ENCODE results near the gene ASXL2. TPM values are rescaled to one million over a fixed set of nuclear protein-coding genes. Genes with fewer than 3 reads are reported as not detected.

The ASXL2 gene
- total RNA-seq, 6 donors from 2014 or later: 15.5 to 34.9 (median 25.6) TPM

DNA sequence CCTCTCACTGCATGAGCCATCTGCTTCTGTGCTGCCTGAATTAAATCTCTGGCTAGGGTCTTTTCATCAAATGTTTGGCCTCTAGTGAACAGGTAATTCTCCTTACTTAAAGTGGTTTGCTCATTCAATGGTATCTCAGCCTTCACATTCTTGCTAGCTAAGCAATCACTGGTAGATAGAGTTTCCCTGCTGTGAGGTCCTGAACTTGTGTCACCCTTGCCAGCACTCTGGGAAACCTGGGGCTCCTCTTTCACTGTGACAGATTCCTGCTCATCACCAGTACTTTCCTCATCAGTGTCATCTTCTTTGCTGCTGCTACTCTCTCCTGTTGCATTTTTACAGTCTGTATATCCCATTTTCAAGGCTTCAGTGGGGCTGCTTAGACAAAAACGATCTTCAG lies 135.8 kb downstream of the ASXL2 start:
- no peaks in the 10 kb centered on the region for H3K27me3 ChIP-seq
- no peak overlapping the region for H3K4me3 ChIP-seq
- no peaks in the 10 kb centered on the region for H3K4me1 ChIP-seq
- DNase-seq: no peak
- no peaks in the 10 kb centered on the region for H3K9me3 ChIP-seq
- 85 to 100% methylated on average over 1 of the region's 1 CpG for WGBS, 2 donors
- ATAC-seq (ENCODE audit: low FRiP score in 2 of 2): no peak
- no peak for TF ChIP-seq EP300 (IDR thresholded peaks at IDR 0.05)
- no peak for TF ChIP-seq POLR2A (IDR thresholded peaks at IDR 0.05)
- no peak for TF ChIP-seq POLR2AphosphoS5 (IDR thresholded peaks at IDR 0.05)
- TF ChIP-seq, protein P1, sequence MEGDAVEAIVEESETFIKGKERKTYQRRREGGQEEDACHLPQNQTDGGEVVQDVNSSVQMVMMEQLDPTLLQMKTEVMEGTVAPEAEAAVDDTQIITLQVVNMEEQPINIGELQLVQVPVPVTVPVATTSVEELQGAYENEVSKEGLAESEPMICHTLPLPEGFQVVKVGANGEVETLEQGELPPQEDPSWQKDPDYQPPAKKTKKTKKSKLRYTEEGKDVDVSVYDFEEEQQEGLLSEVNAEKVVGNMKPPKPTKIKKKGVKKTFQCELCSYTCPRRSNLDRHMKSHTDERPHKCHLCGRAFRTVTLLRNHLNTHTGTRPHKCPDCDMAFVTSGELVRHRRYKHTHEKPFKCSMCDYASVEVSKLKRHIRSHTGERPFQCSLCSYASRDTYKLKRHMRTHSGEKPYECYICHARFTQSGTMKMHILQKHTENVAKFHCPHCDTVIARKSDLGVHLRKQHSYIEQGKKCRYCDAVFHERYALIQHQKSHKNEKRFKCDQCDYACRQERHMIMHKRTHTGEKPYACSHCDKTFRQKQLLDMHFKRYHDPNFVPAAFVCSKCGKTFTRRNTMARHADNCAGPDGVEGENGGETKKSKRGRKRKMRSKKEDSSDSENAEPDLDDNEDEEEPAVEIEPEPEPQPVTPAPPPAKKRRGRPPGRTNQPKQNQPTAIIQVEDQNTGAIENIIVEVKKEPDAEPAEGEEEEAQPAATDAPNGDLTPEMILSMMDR (IDR thresholded peaks at IDR 0.05): no peak
- H3K36me3 ChIP-seq: peaks cover 12 to 38% (median 27%) of the 10 kb centered on the region in 4 donors
- no peak overlapping the region for H3K27ac ChIP-seq

DNA sequence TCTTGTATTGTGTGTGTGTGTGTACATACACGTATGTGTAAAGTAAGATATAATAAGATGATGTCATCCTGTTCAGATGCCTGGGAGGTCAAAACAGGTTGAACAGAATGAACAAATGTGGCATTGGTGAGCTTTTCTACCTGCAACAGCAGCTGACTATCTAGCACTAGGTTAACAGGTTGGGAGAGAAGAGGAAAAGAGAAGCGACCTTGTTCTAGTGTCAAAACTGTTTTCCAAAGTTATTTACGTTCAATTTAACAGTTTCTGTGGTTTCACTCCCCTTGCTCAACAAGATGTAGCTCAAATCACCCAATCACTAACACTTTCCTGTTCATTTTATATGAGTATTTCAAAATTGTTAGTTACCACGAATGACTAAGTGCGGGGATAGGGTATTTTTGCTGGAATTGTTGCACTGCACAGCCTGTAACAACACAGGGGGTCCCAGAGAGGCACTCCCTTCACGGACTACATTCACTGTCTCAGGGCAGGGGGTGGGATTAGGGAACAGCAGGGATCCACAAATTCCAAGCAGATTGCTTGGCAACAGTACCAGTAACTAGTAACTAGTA lies 137.4 kb downstream of the ASXL2 start:
- TF ChIP-seq POLR2A (IDR thresholded peaks at IDR 0.05) (no peak), POLR2AphosphoS5 (IDR thresholded peaks at IDR 0.05) (no peak), EP300 (IDR thresholded peaks at IDR 0.05) (no peak)
- TF ChIP-seq, protein P1 (IDR thresholded peaks at IDR 0.05): no peak
- no peaks in the 10 kb centered on the region for H3K4me1 ChIP-seq
- H3K27me3 ChIP-seq: no peaks in the 10 kb centered on the region
- WGBS, 2 donors: 64 to 72% methylated on average over 6 of the region's 6 CpGs
- ATAC-seq (ENCODE audit: low FRiP score in 2 of 2) (no peak), DNase-seq (no peak)
- H3K4me3 ChIP-seq: no peak overlapping the region
- H3K9me3 ChIP-seq: no peaks in the 10 kb centered on the region
- H3K36me3 ChIP-seq: peaks cover 12 to 32% (median 25%) of the 10 kb centered on the region in 4 donors
- no peak overlapping the region for H3K27ac ChIP-seq

DNA sequence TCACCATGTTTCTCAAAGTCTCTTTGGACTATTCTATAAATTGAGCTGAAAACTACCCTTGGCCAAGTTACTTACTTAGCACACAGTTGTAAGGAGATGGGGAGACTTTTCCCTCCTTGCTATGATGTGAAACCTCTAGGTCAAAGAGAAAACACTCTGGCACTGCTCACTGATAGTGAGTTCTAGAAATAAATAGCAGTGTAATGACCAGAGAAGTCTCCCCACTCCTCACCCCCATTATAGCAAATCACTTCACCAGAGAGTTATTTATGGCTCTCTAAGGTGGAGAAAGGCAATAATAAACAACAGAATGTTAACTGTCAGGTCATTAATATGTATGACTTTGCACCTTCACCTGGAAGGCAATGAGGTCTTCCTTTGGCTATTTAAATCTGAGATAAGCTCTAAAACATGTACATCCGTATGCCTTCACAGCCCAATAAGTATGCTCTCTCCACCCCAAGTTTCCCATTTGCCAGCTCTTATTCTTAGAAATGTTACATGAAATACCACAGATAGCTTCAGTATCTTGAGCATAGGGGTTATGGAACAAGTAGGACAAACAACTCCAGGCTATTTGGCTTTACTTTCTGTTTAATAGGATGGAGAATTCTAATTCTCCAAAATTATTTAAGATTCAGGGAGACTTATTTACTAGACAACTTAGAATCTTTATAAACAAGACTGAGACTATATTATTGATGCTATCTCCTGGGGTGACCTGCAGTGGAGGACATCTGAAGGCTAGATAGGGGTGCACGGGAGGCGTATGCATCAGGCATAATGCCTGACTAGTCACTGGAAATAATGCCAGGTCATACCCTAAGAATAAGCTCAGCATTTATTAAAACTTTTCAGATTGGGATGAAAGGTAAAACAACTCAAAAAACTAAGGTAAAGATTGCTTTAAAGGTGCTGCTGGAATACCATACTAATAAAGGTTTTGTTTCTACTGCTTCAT lies 139.6 kb downstream of the ASXL2 start:
- H3K4me1 ChIP-seq: no peaks in the 10 kb centered on the region
- TF ChIP-seq, protein P1 (IDR thresholded peaks at IDR 0.05): no peak
- TF ChIP-seq POLR2AphosphoS5 (IDR thresholded peaks at IDR 0.05): no peak
- TF ChIP-seq POLR2A (IDR thresholded peaks at IDR 0.05): no peak
- no peak for TF ChIP-seq EP300 (IDR thresholded peaks at IDR 0.05)
- H3K36me3 ChIP-seq: peaks cover 6 to 23% (median 16%) of the 10 kb centered on the region in 4 donors
- H3K9me3 ChIP-seq: no peaks in the 10 kb centered on the region
- H3K27ac ChIP-seq: no peak overlapping the region
- WGBS, 2 donors: 94 to 97% methylated on average over 3 of the region's 3 CpGs
- DNase-seq (no peak), ATAC-seq (ENCODE audit: low FRiP score in 2 of 2) (no peak)
- no peaks in the 10 kb centered on the region for H3K27me3 ChIP-seq
- no peak overlapping the region for H3K4me3 ChIP-seq

DNA sequence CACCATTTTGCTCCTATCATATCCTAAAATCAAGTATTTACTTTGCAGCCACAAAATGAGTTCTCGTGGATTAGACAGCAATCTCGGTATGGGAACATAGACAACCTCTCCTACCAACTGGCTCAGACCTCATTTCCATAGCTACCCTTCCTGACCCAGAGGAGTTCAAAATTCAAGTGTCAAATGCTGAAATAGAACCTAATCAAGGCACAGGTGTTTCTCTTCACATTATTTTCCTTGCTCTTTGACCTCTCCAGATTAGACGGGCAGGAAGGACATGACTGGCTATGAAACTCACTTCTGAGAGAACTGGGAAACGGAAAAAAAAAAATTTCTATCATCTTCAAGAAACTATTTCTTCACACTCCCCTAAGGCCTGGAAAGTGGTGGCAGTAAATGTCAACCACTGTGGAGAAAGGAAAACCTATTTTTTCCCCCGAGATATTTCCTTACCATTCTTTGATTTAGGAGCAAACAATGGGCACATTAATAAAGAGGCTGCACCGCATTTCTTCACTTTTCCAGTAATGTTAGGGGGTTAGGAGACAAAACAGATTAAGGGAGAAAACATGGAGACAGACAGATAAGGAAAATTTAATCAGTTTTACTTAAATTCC lies 141.3 kb downstream of the ASXL2 start:
- H3K4me1 ChIP-seq: no peaks in the 10 kb centered on the region
- 91 to 94% methylated on average over 6 of the region's 6 CpGs for WGBS, 2 donors
- H3K27ac ChIP-seq: no peak overlapping the region
- DNase-seq: no peak
- H3K36me3 ChIP-seq: peaks cover 0 to 7% (median under 1%) of the 10 kb centered on the region in 4 donors
- ATAC-seq (ENCODE audit: low FRiP score in 2 of 2): no peak
- no peaks in the 10 kb centered on the region for H3K9me3 ChIP-seq
- no peak for TF ChIP-seq POLR2A (IDR thresholded peaks at IDR 0.05)
- no peak for TF ChIP-seq EP300 (IDR thresholded peaks at IDR 0.05)
- no peak for TF ChIP-seq POLR2AphosphoS5 (IDR thresholded peaks at IDR 0.05)
- TF ChIP-seq, protein P1 (IDR thresholded peaks at IDR 0.05): no peak
- no peaks in the 10 kb centered on the region for H3K27me3 ChIP-seq
- H3K4me3 ChIP-seq: no peak overlapping the region

Measured in upper lobe of left lung (tissue), 6 donors.